Common myeloid progenitor, CD34-positive (primary cell): ENCODE measurements around the gene LCE5A.

ENCODE experiments used
- CTCF ChIA-PET: fragments of 350-600 bp; sonication (Branson Sonifier 250); formaldehyde crosslinking; loops from one replicate; lab custom pipeline; 2021; ENCODE audit warnings: antibody characterized with exemption; lab: Charles Lee
- POLR2A ChIA-PET: fragments of 350-600 bp; sonication (Branson Sonifier 250); formaldehyde crosslinking; loops from one replicate; lab custom pipeline; 2021; ENCODE audit warnings: antibody characterized with exemption; lab: Charles Lee
- DNase-seq, 3 donors: peaks; one replicate each; pipeline versions ENCODE4 v3.0.0 to v3.0.0-alpha.2; 2013
- H3K27ac ChIP-seq, 2 experiments: 1 replicate in 1 of 2; 2 replicates in 1 of 2; pipeline ENCODE4 v1.7.0; 2013; ENCODE audit warnings: inconsistent platforms in 2 of 2, low read length in 2 of 2, mild to moderate bottlenecking in 2 of 2, low read depth in 1 of 2, moderate library complexity in 1 of 2; ENCODE audit not compliant: severe bottlenecking in 2 of 2, insufficient read depth in 1 of 2, poor library complexity in 1 of 2
- H3K27me3 ChIP-seq, 5 experiments: replicated peaks in 2 of 5; 1 replicate in 3 of 5; 2 replicates in 2 of 5; pipeline versions ENCODE4 v1.6.1 to v1.7.0; 2013; ENCODE audit warnings: low read length in 4 of 5, mild to moderate bottlenecking in 2 of 5, moderate library complexity in 2 of 5, inconsistent platforms in 1 of 5; ENCODE audit not compliant: insufficient read depth in 5 of 5, control insufficient read depth in 4 of 5
- H3K36me3 ChIP-seq, 4 experiments: 1 replicate in 2 of 4; 2 replicates in 2 of 4; pipeline versions ENCODE4 v1.6.1 to v1.7.0; 2013; ENCODE audit warnings: low read length in 3 of 4, control low read depth in 1 of 4, mild to moderate bottlenecking in 1 of 4; ENCODE audit not compliant: control insufficient read depth in 4 of 4, insufficient read depth in 4 of 4
- H3K4me1 ChIP-seq, 4 experiments: 1 replicate in 3 of 4; 2 replicates in 1 of 4; pipeline versions ENCODE4 v1.6.1 to v1.7.1; 2013; ENCODE audit warnings: low read length in 3 of 4, mild to moderate bottlenecking in 3 of 4, control low read depth in 1 of 4, inconsistent platforms in 1 of 4, moderate library complexity in 1 of 4; ENCODE audit not compliant: control insufficient read depth in 4 of 4, insufficient read depth in 4 of 4; ENCODE audit errors: control extremely low read depth in 1 of 4
- H3K4me3 ChIP-seq, 7 experiments: 1 replicate in 4 of 7; 2 replicates in 3 of 7; pipeline versions ENCODE4 v1.5.1 to v1.7.0; 2013; ENCODE audit warnings: mild to moderate bottlenecking in 7 of 7, low read length in 6 of 7, moderate library complexity in 6 of 7, inconsistent platforms in 2 of 7, low read depth in 2 of 7, control low read depth in 1 of 7; ENCODE audit not compliant: insufficient read depth in 4 of 7, control insufficient read depth in 1 of 7; ENCODE audit errors: extremely low read depth in 1 of 7
- H3K9me3 ChIP-seq, 5 experiments: 1 replicate in 4 of 5; 2 replicates in 1 of 5; pipeline versions ENCODE4 v1.6.1 to v1.7.1; 2013; ENCODE audit warnings: low read length in 4 of 5, mild to moderate bottlenecking in 2 of 5, inconsistent platforms in 1 of 5, low read depth in 1 of 5, moderate library complexity in 1 of 5; ENCODE audit not compliant: control insufficient read depth in 4 of 5, insufficient read depth in 2 of 5; ENCODE audit errors: control extremely low read depth in 1 of 5
- WGBS: methylation state at CpG from one replicate; pipeline ENCODE4 v1.1.5; 2013; ENCODE audit not compliant: insufficient coverage; 5-methylcytosine and 5-hydroxymethylcytosine counted together

The LCE5A gene

GRCh38 chr1:152514715-152515433, 4.3 kb downstream of the LCE5A start:
- POLR2A ChIA-PET, result no interaction called here
- DNase-seq, result no peak
- 38% methylated on average over 12 of the region's 17 CpGs for WGBS
- H3K27me3 ChIP-seq, result peaks cover 21 to 49% (median 25%) of the 10 kb centered on the region in 5 experiments
- CTCF ChIA-PET, result interaction anchor here (0.8 to 1.3 kb wide), 2 partner anchors 11 to 21 kb away, joined by 3 read pairs; no protein-coding TSS in a partner anchor
- H3K9me3 ChIP-seq, result no peaks in the 10 kb centered on the region
- H3K36me3 ChIP-seq, result no peaks in the 10 kb centered on the region
- H3K4me3 ChIP-seq, result peak overlapping the region in 4 of 7 experiments; percentile 22 to 63 (median 44)
- H3K27ac ChIP-seq, result no peak overlapping the region
- peaks cover 0 to 17% (median 16%) of the 10 kb centered on the region in 4 experiments for H3K4me1 ChIP-seq

GRCh38 chr1:152515434-152515783, 4.8 kb downstream of the LCE5A start:
- ChIA-PET POLR2A (no interaction called here), CTCF (interaction anchor here (1.3 kb wide), 1 partner anchor 12 kb away, joined by 3 read pairs; no protein-coding TSS in a partner anchor)
- Histone ChIP-seq H3K4me3 (peak overlapping the region in 5 of 7 experiments; percentile 22 to 63 (median 50)), H3K27me3 (peaks cover 21 to 48% (median 24%) of the 10 kb centered on the region in 5 experiments), H3K27ac (no peak overlapping the region), H3K4me1 (peaks cover 0 to 22% (median 21%) of the 10 kb centered on the region in 4 experiments), H3K9me3 (no peaks in the 10 kb centered on the region), H3K36me3 (no peaks in the 10 kb centered on the region)
- peak in 2 of 3 donors; percentile 49 to 60 for DNase-seq
- WGBS, result under 1% methylated on average over 32 of the region's 33 CpGs

GRCh38 chr1:152516082-152516481, 5.5 kb downstream of the LCE5A start:
- H3K36me3 ChIP-seq, result no peaks in the 10 kb centered on the region
- DNase-seq, result no peak
- WGBS, result 96% methylated on average over 5 of the region's 7 CpGs
- peaks cover 21 to 45% (median 24%) of the 10 kb centered on the region in 5 experiments for H3K27me3 ChIP-seq
- ChIA-PET POLR2A (no interaction called here), CTCF (interaction anchor here (1.3 kb wide), 1 partner anchor 12 kb away, joined by 3 read pairs; no protein-coding TSS in a partner anchor)
- H3K27ac ChIP-seq, result no peak overlapping the region
- peaks cover 0 to 26% (median 21%) of the 10 kb centered on the region in 4 experiments for H3K4me1 ChIP-seq
- no peaks in the 10 kb centered on the region for H3K9me3 ChIP-seq
- no peak overlapping the region for H3K4me3 ChIP-seq

- H3K9me3 ChIP-seq, result no peaks in the 10 kb centered on the region
- no peak overlapping the region for H3K27ac ChIP-seq
- no peaks in the 10 kb centered on the region for H3K36me3 ChIP-seq
- DNase-seq, result no peak
- H3K27me3 ChIP-seq, result peaks cover 18 to 42% (median 22%) of the 10 kb centered on the region in 5 experiments
- POLR2A ChIA-PET, result no interaction called here
- CTCF ChIA-PET, result interaction anchor here (0.9 to 1.2 kb wide), 5 partner anchors 13 to 23 kb away, joined by 3 read pairs; no protein-coding TSS in a partner anchor
- H3K4me1 ChIP-seq, result peaks cover 0 to 26% (median 21%) of the 10 kb centered on the region in 4 experiments
- no peak overlapping the region for H3K4me3 ChIP-seq
- 83% methylated on average over 7 of the region's 7 CpGs for WGBS
Observed at GRCh38 chr1:152517237-152517811, 6.7 kb downstream of the LCE5A start.

GRCh38 chr1:152519851-152520250, 9.2 kb downstream of the LCE5A start:
- ChIA-PET CTCF (interaction anchor here (1.4 kb wide), 1 partner anchor 13 kb away, joined by 3 read pairs; no protein-coding TSS in a partner anchor), POLR2A (no interaction called here)
- H3K9me3 ChIP-seq, result peaks cover 0 to 10% (median 0%) of the 10 kb centered on the region in 5 experiments
- H3K36me3 ChIP-seq, result no peaks in the 10 kb centered on the region
- H3K27ac ChIP-seq, result peak overlapping the region in 1 of 2 experiments; percentile 35
- H3K27me3 ChIP-seq, result peaks cover 9 to 18% (median 15%) of the 10 kb centered on the region in 5 experiments
- H3K4me3 ChIP-seq, result no peak overlapping the region
- WGBS, result no CpG with 5 or more reads among the region's 1 CpG
- peak; percentile 80 to 96 (median 90) for DNase-seq
- H3K4me1 ChIP-seq, result peaks cover 0 to 26% (median 21%) of the 10 kb centered on the region in 4 experiments

GRCh38 chr1:152520561-152521090, 10.0 kb downstream of the LCE5A start:
- no peaks in the 10 kb centered on the region for H3K36me3 ChIP-seq
- POLR2A ChIA-PET, result no interaction called here
- no peak for DNase-seq
- CTCF ChIA-PET, result interaction anchor here (0.9 to 1.4 kb wide), 3 partner anchors 13 to 29 kb away, joined by 3 to 4 read pairs (median 4); no protein-coding TSS in a partner anchor
- 78% methylated on average over 4 of the region's 4 CpGs for WGBS
- H3K4me3 ChIP-seq, result no peak overlapping the region
- peaks cover 0 to 20% (median 14%) of the 10 kb centered on the region in 4 experiments for H3K4me1 ChIP-seq
- H3K27me3 ChIP-seq, result peaks cover 6 to 12% (median 10%) of the 10 kb centered on the region in 5 experiments
- H3K27ac ChIP-seq, result peak overlapping the region in 1 of 2 experiments; percentile 19
- peaks cover 0 to 10% (median 0%) of the 10 kb centered on the region in 5 experiments for H3K9me3 ChIP-seq
